GM21576 (cell line): Measurements from ENCODE around the gene RPS21.

Experiments
- ATAC-seq: cut with Tn5 transposase; IDR thresholded peaks from one replicate; pipeline ENCODE4 v1.9.1; 2021; ENCODE audit warnings: mild to moderate bottlenecking, moderate library complexity; ENCODE audit not compliant: unreplicated experiment

RPS21 gene

GRCh38 chr20:62376112-62377063 is 10.5 kb upstream of the RPS21 start:
- ATAC-seq, result no peak

GRCh38 chr20:62377064-62377461 is 9.8 kb upstream of the RPS21 start:
- ATAC-seq, result no peak

DNA sequence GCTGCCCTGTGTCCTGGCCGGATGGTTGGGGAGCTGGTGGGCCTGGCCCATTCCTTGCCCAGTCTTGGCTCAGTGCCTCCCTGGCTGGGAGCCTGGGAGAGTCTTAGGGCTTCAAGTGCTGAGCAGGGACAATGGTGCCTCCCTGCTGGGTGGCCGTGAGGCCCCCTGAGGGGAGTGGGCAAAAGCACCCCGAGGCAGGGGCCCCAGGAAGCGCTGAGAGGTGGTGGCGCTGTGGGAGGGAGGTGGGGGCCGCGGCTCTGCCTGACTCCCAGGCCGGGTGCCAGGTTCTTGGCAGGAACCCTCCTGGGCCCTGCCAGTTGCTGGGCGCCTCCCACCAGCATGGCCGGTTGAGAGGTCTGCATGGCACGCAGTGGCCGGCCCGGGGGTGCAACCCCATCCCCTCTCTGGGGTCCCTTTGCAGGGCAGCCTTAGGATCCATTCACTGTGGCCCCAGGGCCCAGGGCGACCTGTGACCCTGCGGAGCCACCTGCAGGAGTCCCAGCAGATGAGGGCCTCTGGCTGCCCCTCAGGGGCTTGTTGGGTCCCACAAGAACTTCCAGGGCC is 9.2 kb upstream of the RPS21 start:
- ATAC-seq, result no peak

DNA sequence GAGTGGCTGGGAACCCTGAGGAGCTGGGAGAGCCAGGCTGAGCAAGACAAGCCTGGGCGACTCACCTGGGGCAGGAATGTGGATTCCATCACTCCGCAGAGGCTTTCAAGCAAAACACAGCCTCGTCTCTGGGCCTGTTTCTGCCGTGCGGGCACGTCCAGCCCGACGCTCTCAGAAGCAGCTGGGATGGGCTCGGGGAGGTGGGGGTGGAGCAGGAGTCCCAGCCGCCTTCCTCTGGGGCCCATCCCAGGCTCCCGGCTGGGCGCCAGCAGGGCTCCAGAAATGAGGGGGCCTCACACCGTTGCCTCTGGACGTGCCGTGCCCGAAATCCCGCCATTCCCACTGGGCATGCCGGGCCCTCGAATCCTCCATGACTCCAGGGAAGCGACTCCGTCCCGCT is 8.7 kb upstream of the RPS21 start:
- ATAC-seq, result no peak

DNA sequence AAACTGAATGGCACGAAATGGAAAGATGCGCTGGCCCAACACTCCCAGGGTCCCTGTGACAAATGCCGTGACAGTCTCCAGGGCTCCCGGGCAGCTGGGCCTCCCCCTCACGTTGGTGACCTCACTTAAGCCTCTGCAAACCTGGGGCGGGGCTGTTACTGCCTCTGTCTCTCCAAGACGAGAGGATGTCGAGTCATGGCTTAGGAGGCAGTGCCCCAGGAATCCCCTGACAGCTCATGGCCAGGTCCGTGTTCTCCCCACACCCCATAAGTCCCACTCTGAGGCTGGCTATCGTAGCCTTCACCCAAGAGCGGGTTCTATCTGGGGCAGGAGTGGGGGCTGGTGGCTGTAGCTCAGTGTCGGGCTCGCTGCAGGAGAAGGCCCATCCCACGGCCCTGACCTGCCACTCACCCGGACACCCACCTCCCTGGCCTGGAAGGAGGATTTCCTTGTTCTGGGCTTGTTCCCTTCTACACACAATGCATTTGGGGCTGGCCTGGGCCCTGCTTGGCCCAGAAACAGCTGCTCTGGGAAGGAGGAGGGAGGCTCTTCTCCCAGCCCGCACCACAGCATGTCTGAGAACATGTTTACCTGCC is 5.6 kb upstream of the RPS21 start:
- no peak for ATAC-seq

DNA sequence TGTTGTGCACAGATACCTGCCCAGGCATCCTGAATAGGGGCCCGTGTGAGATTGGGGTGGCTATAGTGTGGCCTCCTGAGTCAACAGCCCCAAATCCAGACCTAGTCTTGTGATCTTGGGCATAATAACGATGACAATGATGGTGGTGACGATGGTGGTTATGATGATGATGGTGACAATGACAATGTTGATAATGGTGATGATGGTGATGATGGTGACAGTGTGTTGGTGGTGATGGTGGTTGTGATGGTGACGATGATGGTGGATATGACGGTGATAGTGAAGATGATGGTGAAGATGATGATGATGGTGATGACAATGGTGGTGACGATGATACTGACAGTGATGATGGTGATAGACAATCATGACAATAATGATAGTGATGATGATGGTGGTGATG is 5.1 kb upstream of the RPS21 start:
- ATAC-seq, result no peak

- peak; percentile 39 for ATAC-seq
Observed at GRCh38 chr20:62382306-62383198, 4.4 kb upstream of the RPS21 start.

DNA sequence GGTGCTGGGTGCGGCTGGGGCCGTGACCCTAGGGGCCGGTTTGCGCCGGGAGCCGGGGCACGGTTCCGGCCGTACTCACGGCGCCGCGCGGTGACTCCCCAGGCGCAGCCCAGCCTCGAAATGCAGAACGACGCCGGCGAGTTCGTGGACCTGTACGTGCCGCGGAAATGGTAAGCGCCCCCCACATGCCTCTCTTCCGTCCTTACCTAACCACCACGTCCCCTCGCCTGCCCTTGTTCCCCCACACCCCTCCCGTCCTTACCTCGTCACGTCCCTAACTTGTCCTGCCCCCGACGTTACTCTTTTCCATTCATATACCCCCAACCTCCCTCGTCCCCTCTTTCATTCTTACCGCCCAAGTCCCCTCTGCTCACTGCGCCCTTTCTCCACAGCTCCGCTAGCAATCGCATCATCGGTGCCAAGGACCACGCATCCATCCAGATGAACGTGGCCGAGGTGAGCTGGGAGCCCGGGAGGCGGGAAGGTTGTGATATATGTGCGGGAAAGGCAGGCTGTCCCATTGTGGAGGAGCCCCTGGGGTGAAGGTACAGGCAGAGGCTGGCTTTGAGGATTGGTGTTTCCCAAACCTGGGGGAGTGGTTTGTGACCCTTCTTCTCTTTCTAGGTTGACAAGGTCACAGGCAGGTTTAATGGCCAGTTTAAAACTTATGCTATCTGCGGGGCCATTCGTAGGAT is 463 bp downstream of the RPS21 start:
- ATAC-seq, result no peak

GRCh38 chr20:62387933-62388635 is 1.2 kb downstream of the RPS21 start:
- ATAC-seq, result no peak

DNA sequence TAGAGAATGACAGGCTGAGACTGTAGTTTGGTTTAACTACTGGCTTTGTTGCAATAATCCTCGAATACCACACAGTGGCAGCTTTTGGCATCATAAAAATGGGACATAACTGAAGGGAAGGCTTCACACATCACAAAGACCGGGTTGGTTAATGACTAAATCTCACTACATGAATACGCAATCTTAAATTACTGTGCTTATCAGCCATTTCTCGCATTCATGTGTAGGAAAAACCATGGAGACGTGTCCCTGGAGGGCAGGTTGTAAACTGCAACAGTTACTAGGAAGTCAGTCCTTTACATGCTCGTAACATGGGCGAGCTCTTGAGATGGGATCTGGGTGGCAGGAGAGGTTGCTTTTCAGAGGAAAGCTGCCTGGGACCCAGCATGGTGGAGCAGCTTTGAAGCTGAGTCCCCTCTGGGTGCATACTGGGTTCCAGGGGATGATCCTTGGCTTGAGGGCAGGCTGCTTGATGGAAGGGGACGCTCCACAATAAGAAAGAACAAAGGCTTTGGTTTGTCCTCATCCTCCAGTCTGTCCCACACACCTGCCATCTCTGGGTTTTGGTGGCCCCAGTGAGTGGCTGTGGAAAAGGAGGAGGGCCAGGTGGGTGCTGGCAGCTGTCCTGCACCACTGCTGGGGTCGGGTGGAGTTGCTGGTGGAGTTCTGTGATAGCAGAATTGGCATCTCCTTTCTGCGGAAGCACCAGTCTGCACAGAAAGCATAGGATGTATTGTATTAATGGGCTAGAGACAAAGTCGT is 2.1 kb downstream of the RPS21 start:
- ATAC-seq, result no peak

GRCh38 chr20:62389601-62390087 is 2.7 kb downstream of the RPS21 start:
- ATAC-seq, result no peak

GRCh38 chr20:62390317-62391164 is 3.6 kb downstream of the RPS21 start:
- no peak for ATAC-seq

DNA sequence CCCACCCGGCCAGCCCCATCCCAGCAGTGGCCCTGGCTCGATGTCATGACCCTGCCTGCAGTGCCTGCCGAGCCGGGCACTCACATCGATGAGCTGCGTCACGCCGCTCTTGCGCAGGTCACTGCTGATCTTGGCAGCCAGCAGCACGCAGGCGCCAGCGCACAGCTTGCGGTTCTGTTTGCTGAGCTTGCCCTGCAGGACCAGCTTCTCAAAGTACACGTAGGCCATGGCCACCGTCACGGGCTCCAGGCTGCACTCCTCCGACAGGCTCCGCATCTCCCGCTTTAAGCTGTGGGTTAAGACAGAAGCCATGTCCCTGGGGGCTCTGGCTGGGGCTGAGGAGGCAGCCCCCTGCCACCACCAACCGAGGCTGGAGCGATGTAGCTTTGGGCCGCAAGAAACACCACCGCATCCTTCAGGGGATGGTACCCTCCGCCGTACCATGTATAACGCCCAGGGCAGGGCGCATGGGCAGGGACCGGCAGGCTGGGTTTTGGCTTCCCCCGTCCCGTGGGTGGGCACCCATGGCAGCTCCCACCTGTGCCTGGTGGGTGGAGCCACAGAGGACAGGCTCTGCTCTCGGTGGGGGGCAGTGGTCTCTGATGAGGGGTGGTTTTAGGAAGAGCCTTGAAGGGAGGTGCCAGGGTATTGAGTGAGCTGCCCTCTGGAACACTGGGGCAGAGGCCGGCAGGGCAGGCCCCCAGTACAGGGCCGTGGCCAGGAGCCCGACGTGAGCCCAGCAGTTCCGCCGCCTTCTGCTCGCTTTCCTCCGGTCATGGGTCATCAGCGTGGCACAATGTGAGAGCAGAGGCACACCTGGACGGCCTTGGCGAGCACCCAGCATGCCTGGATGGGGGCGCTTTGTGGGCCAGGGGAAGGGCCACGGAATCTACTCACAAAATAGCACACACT is 4.5 kb downstream of the RPS21 start:
- ATAC-seq, result no peak

DNA sequence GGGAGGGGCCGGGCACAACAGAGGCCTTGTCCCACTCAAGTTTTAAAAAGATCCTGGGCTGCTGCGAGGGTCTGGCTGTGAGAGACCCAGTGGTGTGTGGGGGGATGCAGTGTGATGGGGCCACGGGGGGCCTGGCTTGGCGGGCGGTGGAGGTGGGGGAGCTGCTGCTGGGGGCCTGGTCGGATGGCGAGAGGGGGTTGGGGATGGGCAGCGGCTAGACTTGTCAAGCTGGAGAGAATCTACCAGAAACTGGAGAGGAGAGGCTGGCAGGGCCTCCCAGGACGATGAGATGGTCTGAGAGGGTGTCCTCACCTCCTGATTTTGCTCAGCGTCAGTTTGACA is 5.1 kb downstream of the RPS21 start:
- ATAC-seq, result no peak

- ATAC-seq, result no peak
Observed at GRCh38 chr20:62392621-62393334, 5.9 kb downstream of the RPS21 start.

DNA sequence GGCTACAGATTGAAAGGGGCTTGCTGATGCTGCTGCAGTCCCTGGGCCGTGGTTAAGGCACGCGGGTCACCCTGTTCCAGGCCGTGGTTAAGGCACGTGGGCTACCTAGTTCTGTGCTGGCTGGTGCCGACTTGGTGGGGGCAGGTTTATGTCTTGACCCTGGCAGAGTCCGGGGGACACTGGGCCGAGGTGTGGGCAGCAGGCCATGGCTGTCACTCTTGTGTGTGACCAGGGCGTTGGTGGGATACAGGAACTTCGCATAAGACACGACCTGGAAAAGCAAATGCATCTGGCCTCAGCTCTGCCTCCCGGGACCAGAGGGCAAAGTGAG is 6.4 kb downstream of the RPS21 start:
- ATAC-seq, result no peak

DNA sequence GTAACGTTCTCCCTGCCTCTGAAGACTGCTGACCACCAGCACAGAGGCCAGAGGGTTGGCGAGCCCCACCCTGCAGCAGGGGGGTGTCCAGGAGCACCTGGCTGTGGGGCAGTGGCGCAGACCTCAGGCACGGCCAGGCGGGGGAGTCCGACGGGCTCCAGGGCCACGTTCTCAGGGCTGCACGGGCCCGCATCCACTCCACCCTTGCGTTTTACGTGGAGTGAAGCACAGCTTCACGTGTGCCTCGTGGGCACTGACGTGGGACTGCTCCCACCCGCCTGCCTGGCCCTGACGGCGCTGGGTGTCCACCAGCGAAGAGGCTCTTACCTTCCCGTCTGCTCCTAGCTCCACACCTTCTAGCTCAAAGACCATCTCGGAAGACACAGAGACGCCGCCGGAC is 6.9 kb downstream of the RPS21 start:
- no peak for ATAC-seq
